K562 (cell line): Measurements from ENCODE around the gene TMEM135. TPM values are rescaled to one million over a fixed set of nuclear protein-coding genes. Genes with fewer than 3 reads are reported as not detected.
A peak's percentile ranks its signal among the peaks of the same experiment; 100 is the strongest.

Source experiments
- ATAC-seq: fragments of 200-7000 bp; cut with Tn5 transposase; 3 replicates; pipeline ENCODE4 v1.9.1; 2020; ENCODE audit warnings: moderate library complexity
- BruUV-seq: library from RNA; stranded (reverse); fragments of 400-500 nt; replicated peaks from 2 replicates; lab custom pipeline; 2021; lab: Mats Ljungman, UMichigan
- CTCF ChIA-PET: fragments of 300-600 bp; formaldehyde crosslinking; extraction: SDS; loops from one replicate; lab custom pipeline; 2021; ENCODE audit warnings: low intra/inter-chr PET ratio; lab: Yijun Ruan, JAX
- POLR2A ChIA-PET: fragments of 300-600, 350-650 bp; sonication (Branson Sonifier 250); formaldehyde crosslinking; extraction: SDS; loops from one replicate; lab custom pipeline; 2021; ENCODE audit warnings: antibody characterized with exemption, inconsistent platforms; lab: Yijun Ruan, JAX
- DNase-seq, 4 experiments: peaks; one replicate each; pipeline versions ENCODE4 v3.0.0 to v3.0.0-alpha.2; 2011 to 2018; ENCODE audit warnings: low spot score in 3 of 4, mixed read lengths in 3 of 4; ENCODE audit errors: extremely low read depth in 1 of 4
- FAIRE-seq: peaks from 2 replicates; lab custom pipeline; 2011; peaks lifted over from hg19 to GRCh38; lab: Jason Lieb, UNC
- H2AFZ ChIP-seq: 2 replicates; pipeline ENCODE4 v1.6.0; 2011; ENCODE audit warnings: low read depth, low read length, control low read depth, inconsistent platforms
- H3K27ac ChIP-seq: fragments of 200-600 bp; 3 replicates; pipeline ENCODE4 v1.8.0; 2011; ENCODE audit warnings: low read depth, mild to moderate bottlenecking, control low read depth, inconsistent platforms, low read length, moderate library complexity, mixed read lengths; ENCODE audit errors: extremely low read depth
- H3K27me3 ChIP-seq, 2 experiments: fragments of 300-600 bp in 1 of 2; 2 replicates in 1 of 2; 3 replicates in 1 of 2; pipeline versions ENCODE4 v1.6.0 to v1.8.0; 2011; ENCODE audit warnings: inconsistent platforms in 2 of 2, low read length in 2 of 2, mild to moderate bottlenecking in 1 of 2, mixed read lengths in 1 of 2, moderate library complexity in 1 of 2; ENCODE audit not compliant: control insufficient read depth in 2 of 2, insufficient read depth in 2 of 2
- H3K36me3 ChIP-seq: fragments of 300-600 bp; 3 replicates; pipeline ENCODE4 v1.8.0; 2011; ENCODE audit warnings: mild to moderate bottlenecking, low read length, inconsistent platforms; ENCODE audit not compliant: control insufficient read depth, insufficient read depth
- H3K4me1 ChIP-seq, 2 experiments: fragments of 200-600 bp in 1 of 2; replicated peaks in 1 of 2; 2 replicates in 1 of 2; 3 replicates in 1 of 2; pipeline versions ENCODE4 v1.5.1 to v1.8.0; 2011; ENCODE audit warnings: inconsistent platforms in 2 of 2, low read length in 2 of 2, mild to moderate bottlenecking in 1 of 2, mixed read lengths in 1 of 2, moderate library complexity in 1 of 2; ENCODE audit not compliant: control insufficient read depth in 2 of 2, insufficient read depth in 2 of 2
- H3K4me2 ChIP-seq: 2 replicates; pipeline ENCODE4 v1.6.1; 2011; ENCODE audit warnings: low read length, control low read depth, inconsistent platforms, mixed read lengths; ENCODE audit not compliant: insufficient read depth
- H3K4me3 ChIP-seq: fragments of 200-600 bp; sonication (generic), shearing (Covaris generic); 2 replicates; pipeline ENCODE4 v1.5.1; 2016; ENCODE audit warnings: control low read depth, inconsistent platforms
- H3K79me2 ChIP-seq: fragments of 200-600 bp; 3 replicates; pipeline ENCODE4 v1.8.0; 2011; ENCODE audit warnings: low read length, inconsistent platforms; ENCODE audit not compliant: control insufficient read depth, insufficient read depth
- H3K9ac ChIP-seq, 2 experiments: 2 replicates each; pipeline versions ENCODE4 v1.6.0 to v1.6.1; 2011; ENCODE audit warnings: low read depth in 2 of 2, low read length in 2 of 2, control low read depth in 1 of 2, inconsistent platforms in 1 of 2, mild to moderate bottlenecking in 1 of 2, mixed read lengths in 1 of 2; ENCODE audit not compliant: insufficient read depth in 1 of 2
- H3K9me1 ChIP-seq: one replicate; pipeline ENCODE4 v1.6.0; 2011; ENCODE audit warnings: inconsistent platforms, mild to moderate bottlenecking, low read length, moderate library complexity; ENCODE audit not compliant: control insufficient read depth, insufficient read depth
- H3K9me3 ChIP-seq: replicated peaks from 2 replicates; pipeline ENCODE4 v1.5.1; 2011; ENCODE audit warnings: low read depth, low read length, inconsistent platforms; ENCODE audit not compliant: control insufficient read depth, insufficient read depth
- H4K20me1 ChIP-seq: replicated peaks from 2 replicates; pipeline ENCODE4 v1.6.1; 2011; ENCODE audit warnings: low read length, inconsistent platforms, mixed read lengths; ENCODE audit not compliant: control insufficient read depth, insufficient read depth
- MEIS2 ChIP-seq: fragments of 450-650 bp; IDR thresholded peaks from 2 replicates; pipeline ENCODE4 v1.6.1; 2014; ENCODE audit warnings: mild to moderate bottlenecking; ENCODE audit not compliant: partially characterized antibody
- SMARCA5 ChIP-seq: fragments of 450-650 bp; IDR thresholded peaks from 2 replicates; pipeline ENCODE4 v1.6.1; 2016
- WGBS: fragments of 100-300 bp; shearing (Covaris generic); methylation state at CpG from one replicate; pipeline ENCODE4 v1.1.6; 2016; ENCODE audit warnings: low coverage, mixed read lengths; ENCODE audit not compliant: insufficient coverage; ENCODE audit errors: missing lambda C conversion rate; 5-methylcytosine and 5-hydroxymethylcytosine counted together
- in situ Hi-C: fragments of 300-500 bp; cut with MboI; formaldehyde crosslinking; loops from 4 replicates; pipeline ENCODE4 v1.15.0; 2018; ENCODE audit warnings: inconsistent platforms, mixed read lengths
- intact Hi-C: fragments of 100-400 bp; cut with micrococcal nuclease; formaldehyde crosslinking; loops from 2 replicates; pipeline ENCODE4 v1.14.2; 2022
- polyA plus RNA-seq, 8 experiments: library from polyadenylated mRNA; depleted of rRNA in 4 of 8; stranded (reverse) in 5 of 8; unstranded in 3 of 8; fragments of >200 nt; fragmentation: Nextera tagmentation in 2 of 8; fragmentation: Illumina TruSeq in 1 of 8; extraction: Ambion mirVana in 2 of 8; extraction: Trizol in 1 of 8; gene quantifications; 2 replicates each; pipeline versions ENCODE4 v1.2.1 to v1.2.3, GENCODE V29; 2011 to 2014; ENCODE audit warnings: inconsistent platforms in 1 of 8, missing spikeins in 1 of 8
- total RNA-seq, 7 experiments: library from RNA; depleted of rRNA in 6 of 7; stranded (reverse); fragments of >200 nt in 6 of 7; fragmentation: Illumina TruSeq in 2 of 7; extraction: Trizol in 2 of 7; gene quantifications; 2 replicates each; pipeline versions ENCODE4 v1.2.1 to v1.2.3, GENCODE V29; 2011 to 2021; ENCODE audit warnings: low replicate concordance in 1 of 7
- TF ChIP-seq, protein P1 (sequence below), 2 experiments: IDR thresholded peaks in 1 of 2; conservative IDR thresholded peaks in 1 of 2; 2 replicates each; pipeline ENCODE4 v1.6.1; 2016; ENCODE audit warnings: low read depth in 2 of 2, mild to moderate bottlenecking in 1 of 2, missing compliant biosample characterization in 1 of 2, missing genetic modification characterization in 1 of 2, moderate library complexity in 1 of 2

The TMEM135 gene
- total and polyA plus RNA-seq, 9 of the 15 experiments (the other 6 are each of a cell fraction or from before 2014, with no cell fraction given), result 17.3 to 53.6 (median 24.9) TPM

- H3K9me1 ChIP-seq, result no peaks in the 10 kb centered on the region
Measured at GRCh38 chr11:87125257-87125656, 87.5 kb downstream of the TMEM135 start.

More at GRCh38 chr11:87125257-87125656, 87.5 kb downstream of the TMEM135 start:
- DNase-seq, result no peak
- Histone ChIP-seq H3K4me3 (no peak overlapping the region), H4K20me1 (no peaks in the 10 kb centered on the region), H3K9ac (no peak overlapping the region), H2AFZ (no peak overlapping the region), H3K9me3 (no peaks in the 10 kb centered on the region), H3K4me1 (no peaks in the 10 kb centered on the region), H3K27me3 (no peaks in the 10 kb centered on the region), H3K36me3 (no peaks in the 10 kb centered on the region), H3K27ac (no peak overlapping the region), H3K4me2 (no peak overlapping the region), H3K79me2 (peaks cover 14% of the 10 kb centered on the region; the same call in 2 of the 3 replicates)
- POLR2A ChIA-PET, result interaction anchor here (1.0 to 1.4 kb wide), 3 partner anchors 9 to 22 kb away, joined by 3 to 6 read pairs (median 4); no protein-coding TSS in a partner anchor
- no peak for FAIRE-seq
- CTCF ChIA-PET, result no interaction called here
- in situ Hi-C loops (no loop called here), intact Hi-C loops (no loop called here)
- WGBS, result 82% methylated on average over 2 of the region's 2 CpGs
- TF ChIP-seq MEIS2 (peak; percentile 54), SMARCA5 (no peak)
- TF ChIP-seq, protein P1, sequence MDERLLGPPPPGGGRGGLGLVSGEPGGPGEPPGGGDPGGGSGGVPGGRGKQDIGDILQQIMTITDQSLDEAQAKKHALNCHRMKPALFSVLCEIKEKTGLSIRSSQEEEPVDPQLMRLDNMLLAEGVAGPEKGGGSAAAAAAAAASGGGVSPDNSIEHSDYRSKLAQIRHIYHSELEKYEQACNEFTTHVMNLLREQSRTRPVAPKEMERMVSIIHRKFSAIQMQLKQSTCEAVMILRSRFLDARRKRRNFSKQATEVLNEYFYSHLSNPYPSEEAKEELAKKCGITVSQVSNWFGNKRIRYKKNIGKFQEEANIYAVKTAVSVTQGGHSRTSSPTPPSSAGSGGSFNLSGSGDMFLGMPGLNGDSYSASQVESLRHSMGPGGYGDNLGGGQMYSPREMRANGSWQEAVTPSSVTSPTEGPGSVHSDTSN (CRISPR knock-in tag; IDR thresholded peaks at IDR 0.05; ENCODE audit: low read depth), result no peak
- TF ChIP-seq, protein P1 (tag; conservative IDR thresholded peaks at IDR 0.05; ENCODE audit: low read depth), result 0 out of 2 replicates have a peak, but pooled peaks have one; percentile 42
- BruUV-seq, result no TSS peak
- ATAC-seq, result peak; percentile 38; the same call in 1 of the 3 replicates
